ENCODE results near the gene MAOB. TPM values are rescaled to one million over a fixed set of nuclear protein-coding genes. Genes with fewer than 3 reads are reported as not detected.

MAOB gene
- total RNA-seq, 1 experiment from 2014 or later: 1.1 TPM

GRCh38 chrX:43846558-43846957 lies 35.7 kb downstream of the MAOB start:
- no peak overlapping the region for H2BK15ac ChIP-seq (ENCODE audit: low read depth, low read length)
- H3K27ac ChIP-seq (ENCODE audit: insufficient read length, low read depth, low read length): no peak overlapping the region
- no peaks in the 10 kb centered on the region for H4K20me1 ChIP-seq (ENCODE audit: control insufficient read depth, insufficient read depth, insufficient read length)
- H3K4me2 ChIP-seq (ENCODE audit: insufficient read depth, insufficient read length, low read length): no peak overlapping the region
- H4K91ac ChIP-seq (ENCODE audit: insufficient read length, low read depth, low read length): no peak overlapping the region
- H3K4me1 Mint-ChIP-seq: no peaks in the 10 kb centered on the region
- H3K4me3 Mint-ChIP-seq: no peak overlapping the region
- H3K27ac Mint-ChIP-seq: no peak overlapping the region
- no peak overlapping the region for H2AK5ac ChIP-seq (ENCODE audit: insufficient read length, low read length)
- H4K8ac ChIP-seq (replicated peaks; ENCODE audit: insufficient read length, low read depth, low read length): no peak overlapping the region
- no peaks in the 10 kb centered on the region for H3K23me2 ChIP-seq (ENCODE audit: insufficient read length, low read depth, low read length, poor library complexity, severe bottlenecking)
- no peak overlapping the region for H3K14ac ChIP-seq (ENCODE audit: insufficient read depth, low read length)
- no peaks in the 10 kb centered on the region for H3K36me3 Mint-ChIP-seq (ENCODE audit: insufficient read depth in 1 of 3, low read depth in 3 of 3)
- H3K18ac ChIP-seq (ENCODE audit: insufficient read length, low read depth, low read length): no peak overlapping the region
- no peak overlapping the region for H2BK20ac ChIP-seq (ENCODE audit: low read depth, low read length, poor library complexity, severe bottlenecking)
- no peak overlapping the region for H3T11ph ChIP-seq (ENCODE audit: low read length)
- H2BK12ac ChIP-seq (ENCODE audit: insufficient read length, low read depth, low read length): no peak overlapping the region
- H3K27me3 ChIP-seq (ENCODE audit: insufficient read depth, low read length): no peaks in the 10 kb centered on the region
- no peaks in the 10 kb centered on the region for H3K27me3 Mint-ChIP-seq (ENCODE audit: low read depth)
- no peak overlapping the region for H2AFZ ChIP-seq (ENCODE audit: low read length)
- peaks cover 8% of the 10 kb centered on the region for H3K9me3 ChIP-seq (ENCODE audit: control insufficient read depth, low read depth, low read length)
- DNase-seq: no peak
- no peak overlapping the region for H3K9ac ChIP-seq (ENCODE audit: extremely low read depth, insufficient read length, low read length)
- peaks cover 50 to 51% of the 10 kb centered on the region in 2 experiments for H3K9me3 Mint-ChIP-seq
- H3K23ac ChIP-seq (ENCODE audit: insufficient read length, low read depth, low read length): no peak overlapping the region
- no peak overlapping the region for H2BK5ac ChIP-seq (ENCODE audit: insufficient read length, low read length)
- H3K79me1 ChIP-seq (ENCODE audit: insufficient read depth, low read depth, low read length, poor library complexity, severe bottlenecking): no peaks in the 10 kb centered on the region
- H3K4me1 ChIP-seq (ENCODE audit: insufficient read depth, low read length): no peaks in the 10 kb centered on the region
- H2BK120ac ChIP-seq (ENCODE audit: low read depth, low read length, poor library complexity, severe bottlenecking): no peak overlapping the region
- H3K79me2 ChIP-seq (ENCODE audit: insufficient read depth, low read length): no peaks in the 10 kb centered on the region
- no peak overlapping the region for H3K56ac ChIP-seq (ENCODE audit: insufficient read length, low read depth, low read length)
- H3K4ac ChIP-seq (ENCODE audit: low read depth, low read length): no peak overlapping the region
- no peak for TF ChIP-seq CTCF (conservative IDR thresholded peaks at IDR 0.05)
- no peak overlapping the region for H4K5ac ChIP-seq (ENCODE audit: insufficient read length, low read depth, low read length)
